Transverse colon (tissue), 3 donors: ENCODE data around the gene SEMA3C.

ENCODE experiments used
- EP300 ChIP-seq: sonication (generic); formaldehyde crosslinking; IDR thresholded peaks from one replicate; pipeline ENCODE4 v1.6.1; 2017; ENCODE audit warnings: antibody characterized with exemption, low read depth
- POLR2A ChIP-seq: fragments of 450-650 bp; IDR thresholded peaks from one replicate; pipeline ENCODE4 v1.6.1; 2016; ENCODE audit warnings: antibody characterized with exemption, mild to moderate bottlenecking, moderate library complexity
- POLR2AphosphoS5 ChIP-seq, 3 donors: sonication (generic); formaldehyde crosslinking; IDR thresholded peaks; one replicate each; pipeline ENCODE4 v1.6.1; 2016; ENCODE audit warnings: antibody characterized with exemption in 3 of 3

GRCh38 chr7:80844916-80845315 is 73.9 kb downstream of the SEMA3C start:
- TF ChIP-seq EP300 = no peak
- TF ChIP-seq POLR2A = no peak
- no peak for TF ChIP-seq POLR2AphosphoS5 (IDR thresholded peaks at IDR 0.05)
